Keratinocyte (primary cell): ENCODE data around the gene PAQR8. TPM values are rescaled to one million over a fixed set of nuclear protein-coding genes. Genes with fewer than 3 reads are reported as not detected.
"Not testable (repeated sequence)": the region's sequence is repeated elsewhere in the genome, so short reads cannot be mapped to it uniquely, and the experiment has no call there.

Experiments used
- DNase-seq: peaks from one replicate; pipeline ENCODE4 v3.0.0-alpha.2; 2011; ENCODE audit warnings: low read depth, missing footprints, low spot score
- FAIRE-seq: peaks from 2 replicates; lab custom pipeline; 2011; peaks lifted over from hg19 to GRCh38; lab: Jason Lieb, UNC
- H2AFZ ChIP-seq: 2 replicates; pipeline ENCODE4 v1.6.0; 2012; ENCODE audit warnings: low read length, control low read depth, inconsistent platforms; ENCODE audit not compliant: control insufficient read depth
- H3K27ac ChIP-seq: 2 replicates; pipeline ENCODE4 v1.5.1; 2011; ENCODE audit warnings: low read length; ENCODE audit not compliant: control insufficient read depth, insufficient read depth
- H3K27me3 ChIP-seq: 3 replicates; pipeline ENCODE4 v1.6.0; 2011; ENCODE audit warnings: low read length; ENCODE audit not compliant: control insufficient read depth, insufficient read depth; ENCODE audit errors: extremely low read depth
- H3K36me3 ChIP-seq, 2 experiments: 2 replicates in 1 of 2; 3 replicates in 1 of 2; pipeline ENCODE4 v1.5.1; 2011; ENCODE audit warnings: low read length in 2 of 2, mild to moderate bottlenecking in 1 of 2; ENCODE audit not compliant: control insufficient read depth in 2 of 2, insufficient read depth in 2 of 2; ENCODE audit errors: extremely low read depth in 1 of 2
- H3K4me1 ChIP-seq: 3 replicates; pipeline ENCODE4 v1.5.1; 2011; ENCODE audit warnings: low read length; ENCODE audit not compliant: control insufficient read depth, insufficient read depth; ENCODE audit errors: extremely low read depth
- H3K4me2 ChIP-seq: 3 replicates; pipeline ENCODE4 v1.6.0; 2011; ENCODE audit warnings: low read depth, low read length; ENCODE audit not compliant: control insufficient read depth, insufficient read depth; ENCODE audit errors: extremely low read depth
- H3K4me3 ChIP-seq, 3 experiments: fragments of 200-600 bp in 1 of 3; sonication (generic) in 1 of 3; 2 replicates in 2 of 3; 3 replicates in 1 of 3; pipeline ENCODE4 v1.5.1; 2011 to 2016; ENCODE audit warnings: low read length in 3 of 3, mild to moderate bottlenecking in 3 of 3, control low read depth in 2 of 3, inconsistent platforms in 1 of 3, low read depth in 1 of 3, mixed read lengths in 1 of 3, mixed run types in 1 of 3, moderate library complexity in 1 of 3; ENCODE audit not compliant: control insufficient read depth in 2 of 3, insufficient read depth in 2 of 3; ENCODE audit errors: extremely low read depth in 1 of 3
- H3K79me2 ChIP-seq: 2 replicates; pipeline ENCODE4 v1.6.0; 2012; ENCODE audit warnings: low read length; ENCODE audit not compliant: control insufficient read depth, insufficient read depth
- H3K9ac ChIP-seq: 3 replicates; pipeline ENCODE4 v1.6.0; 2011; ENCODE audit warnings: low read length; ENCODE audit not compliant: control insufficient read depth, insufficient read depth; ENCODE audit errors: extremely low read depth
- H3K9me1 ChIP-seq: 3 replicates; pipeline ENCODE4 v1.6.0; 2011; ENCODE audit warnings: low read length; ENCODE audit not compliant: control insufficient read depth, insufficient read depth; ENCODE audit errors: extremely low read depth
- H3K9me3 ChIP-seq: 2 replicates; pipeline ENCODE4 v1.5.1; 2012; ENCODE audit warnings: low read depth, low read length; ENCODE audit not compliant: control insufficient read depth
- H4K20me1 ChIP-seq: 3 replicates; pipeline ENCODE4 v1.6.0; 2011; ENCODE audit warnings: low read length; ENCODE audit not compliant: control insufficient read depth, insufficient read depth; ENCODE audit errors: extremely low read depth
- CTCF ChIP-seq, 3 experiments: IDR thresholded peaks in 1 of 3; conservative IDR thresholded peaks in 1 of 3; optimal IDR thresholded peaks in 1 of 3; 2 replicates in 2 of 3; 3 replicates in 1 of 3; pipeline versions ENCODE3 to v1.5.1; 2011; ENCODE audit warnings: low read length in 3 of 3, mild to moderate bottlenecking in 3 of 3, moderate library complexity in 2 of 3, control low read depth in 1 of 3, inconsistent platforms in 1 of 3; ENCODE audit not compliant: insufficient read depth in 2 of 3; ENCODE audit errors: extremely low read depth in 1 of 3
- EZH2 ChIP-seq: IDR thresholded peaks from one replicate; pipeline ENCODE4 v1.6.1; 2012; ENCODE audit warnings: inconsistent platforms, mild to moderate bottlenecking, low read length, moderate library complexity
- dilution Hi-C: fragments of 300-500 bp; cut with MboI; formaldehyde crosslinking; loops from one replicate; pipeline ENCODE4 v1.7.0; 2020; ENCODE audit warnings: low sequenced_read_pairs; ENCODE audit not compliant: extremely low pct_ligation_motif_present
- polyA plus RNA-seq, 5 experiments: library from polyadenylated mRNA; depleted of rRNA in 3 of 5; stranded (reverse) in 3 of 5; stranded (forward) in 1 of 5; unstranded in 1 of 5; fragments of >200 nt; gene quantifications; 1 replicate in 1 of 5; 2 replicates in 3 of 5; 3 replicates in 1 of 5; pipeline versions ENCODE4 v1.2.1 to v1.2.3, GENCODE V29; 2011 to 2012; ENCODE audit warnings: missing spikeins in 2 of 5, low read depth in 1 of 5, low replicate concordance in 1 of 5

PAQR8 gene
- polyA plus RNA-seq, 1 donor (not counting 4 experiments of a cell fraction or from before 2014, with no cell fraction given): 1.6 TPM

- H4K20me1 ChIP-seq: no peaks in the 10 kb centered on the region
- no peaks in the 10 kb centered on the region for H3K9me1 ChIP-seq
- FAIRE-seq (peak; percentile 9), DNase-seq (no peak)
- H3K4me2 ChIP-seq: peak overlapping the region; percentile 68
- H3K36me3 ChIP-seq: no peaks in the 10 kb centered on the region
- peak overlapping the region; percentile 10 for H2AFZ ChIP-seq
- no peaks in the 10 kb centered on the region for H3K9me3 ChIP-seq
- no peak overlapping the region for H3K27ac ChIP-seq
- H3K4me3 ChIP-seq: peak overlapping the region in 1 of 3 experiments; percentile 43
- dilution Hi-C loops: loop anchor here (25.0 kb wide), 1 partner anchor 238 kb away; the partner anchor contains the start of gene TMEM14A
- H3K27me3 ChIP-seq: no peaks in the 10 kb centered on the region
- H3K4me1 ChIP-seq: peaks cover 26% of the 10 kb centered on the region
- H3K9ac ChIP-seq: no peak overlapping the region
- TF ChIP-seq EZH2 (no peak), CTCF (optimal IDR thresholded peaks at IDR 0.05 in 1 of 3, IDR thresholded peaks at IDR 0.05 in 1 of 3, conservative IDR thresholded peaks at IDR 0.05 in 1 of 3; ENCODE audit: extremely low read depth in 1 of 3, insufficient read depth in 2 of 3, low read length in 3 of 3) (no peak)
- peaks cover 1% of the 10 kb centered on the region for H3K79me2 ChIP-seq
Measured at GRCh38 chr6:52424513-52424912, 62.6 kb downstream of the PAQR8 start.

- dilution Hi-C loops: no loop called here
- TF ChIP-seq CTCF (optimal IDR thresholded peaks at IDR 0.05 in 1 of 3, IDR thresholded peaks at IDR 0.05 in 1 of 3, conservative IDR thresholded peaks at IDR 0.05 in 1 of 3; ENCODE audit: extremely low read depth in 1 of 3, insufficient read depth in 2 of 3, low read length in 3 of 3): no peak
- no peak for TF ChIP-seq EZH2
- H3K9ac ChIP-seq: no peak overlapping the region
- no peak for DNase-seq
- no peaks in the 10 kb centered on the region for H3K36me3 ChIP-seq
- H3K27ac ChIP-seq: no peak overlapping the region
- H4K20me1 ChIP-seq: no peaks in the 10 kb centered on the region
- H3K9me1 ChIP-seq: no peaks in the 10 kb centered on the region
- H3K79me2 ChIP-seq: no peaks in the 10 kb centered on the region
- FAIRE-seq: no peak
- H2AFZ ChIP-seq: no peak overlapping the region
- H3K4me1 ChIP-seq: peaks cover 19% of the 10 kb centered on the region
- H3K4me2 ChIP-seq: no peak overlapping the region
- H3K27me3 ChIP-seq: no peaks in the 10 kb centered on the region
- no peaks in the 10 kb centered on the region for H3K9me3 ChIP-seq
- H3K4me3 ChIP-seq: no peak overlapping the region
Measured at GRCh38 chr6:52426667-52427066, 64.7 kb downstream of the PAQR8 start.

GRCh38 chr6:52433294-52433693, 71.3 kb downstream of the PAQR8 start:
- H3K4me3 ChIP-seq, H2AFZ ChIP-seq, DNase-seq, H3K27me3 ChIP-seq, H4K20me1 ChIP-seq, H3K36me3 ChIP-seq, dilution Hi-C loops, H3K9me3 ChIP-seq, H3K79me2 ChIP-seq, H3K27ac ChIP-seq, H3K9me1 ChIP-seq, FAIRE-seq, H3K4me2 ChIP-seq, H3K9ac ChIP-seq, H3K4me1 ChIP-seq: not testable (repeated sequence)
